ENCODE measurements around the gene LARP1. TPM values are rescaled to one million over a fixed set of nuclear protein-coding genes. Genes with fewer than 3 reads are reported as not detected.
A peak's percentile ranks its signal among the peaks of the same experiment; 100 is the strongest.

LARP1 gene
- total and polyA plus RNA-seq, 4 donors, result 26.0 to 74.1 (median 32.6) TPM

- TF ChIP-seq ATF3 (IDR thresholded peaks at IDR 0.05) (peak; percentile 82), HNF4A (conservative IDR thresholded peaks at IDR 0.05) (peak; percentile 24 to 53), YY1 (IDR thresholded peaks at IDR 0.05) (peak; percentile 74), GABPA (IDR thresholded peaks at IDR 0.05 in 1 of 2, conservative IDR thresholded peaks at IDR 0.05 in 1 of 2) (peak in 1 of 2 donors; percentile 51)
Observed at GRCh38 chr5:154754460-154755360, 467 bp upstream of the LARP1 start (continued).

- H3K9ac ChIP-seq (ENCODE audit: low read depth in 1 of 2, low read length in 2 of 2), result peak overlapping the region; percentile 86 to 92
- no peaks in the 10 kb centered on the region for H3K9me3 ChIP-seq (ENCODE audit: control insufficient read depth in 4 of 4, low read length in 3 of 4)
- DNase-seq (ENCODE audit: low spot score), result peak; percentile 73
- H3K27me3 ChIP-seq (ENCODE audit: control insufficient read depth in 4 of 4, insufficient read depth in 4 of 4, low read length in 3 of 4), result no peaks in the 10 kb centered on the region
- H3K27ac ChIP-seq (ENCODE audit: low read depth in 1 of 2, low read length in 2 of 2), result peak overlapping the region; percentile 94
- TF ChIP-seq SP1 (IDR thresholded peaks at IDR 0.05) (no peak), HNF4A (conservative IDR thresholded peaks at IDR 0.05) (no peak), FOXA1 (IDR thresholded peaks at IDR 0.05) (no peak)
- under 1% methylated on average over 72 of the region's 72 CpGs for WGBS
- no peaks in the 10 kb centered on the region for H3K36me3 ChIP-seq (ENCODE audit: control insufficient read depth in 4 of 4, insufficient read depth in 3 of 4, low read depth in 1 of 4, low read length in 3 of 4)
- H3K4me1 ChIP-seq (ENCODE audit: control insufficient read depth in 4 of 4, insufficient read depth in 4 of 4, low read length in 3 of 4), result peaks cover under 1 to 46% (median 27%) of the 10 kb centered on the region in 4 donors
- H3K4me3 ChIP-seq (ENCODE audit: low read depth in 1 of 3, low read length in 3 of 3), result peak overlapping the region; percentile 94 to 97 (median 97)
Observed at GRCh38 chr5:154756009-154756867, 1.1 kb downstream of the LARP1 start.

GRCh38 chr5:154756868-154757813 is 2.0 kb downstream of the LARP1 start:
- peak; percentile 68 for DNase-seq (ENCODE audit: low spot score)
- Histone ChIP-seq H3K9ac (ENCODE audit: low read depth in 1 of 2, low read length in 2 of 2) (peak overlapping the region; percentile 86 to 92), H3K4me1 (ENCODE audit: control insufficient read depth in 4 of 4, insufficient read depth in 4 of 4, low read length in 3 of 4) (peaks cover 2 to 50% (median 32%) of the 10 kb centered on the region in 4 donors), H3K27ac (ENCODE audit: low read depth in 1 of 2, low read length in 2 of 2) (peak overlapping the region; percentile 94), H3K27me3 (ENCODE audit: control insufficient read depth in 4 of 4, insufficient read depth in 4 of 4, low read length in 3 of 4) (no peaks in the 10 kb centered on the region), H3K4me3 (ENCODE audit: low read depth in 1 of 3, low read length in 3 of 3) (peak overlapping the region; percentile 94 to 97 (median 97)), H3K36me3 (ENCODE audit: control insufficient read depth in 4 of 4, insufficient read depth in 3 of 4, low read depth in 1 of 4, low read length in 3 of 4) (no peaks in the 10 kb centered on the region), H3K9me3 (ENCODE audit: control insufficient read depth in 4 of 4, low read length in 3 of 4) (no peaks in the 10 kb centered on the region)
- TF ChIP-seq GABPA (IDR thresholded peaks at IDR 0.05 in 1 of 2, conservative IDR thresholded peaks at IDR 0.05 in 1 of 2) (no peak), MAX (IDR thresholded peaks at IDR 0.05) (peak; percentile 36), JUND (IDR thresholded peaks at IDR 0.05) (no peak), ATF3 (IDR thresholded peaks at IDR 0.05) (no peak), REST (IDR thresholded peaks at IDR 0.05) (no peak), HNF4A (conservative IDR thresholded peaks at IDR 0.05) (no peak), FOXA1 (IDR thresholded peaks at IDR 0.05) (no peak), SP1 (IDR thresholded peaks at IDR 0.05) (no peak), RAD21 (IDR thresholded peaks at IDR 0.05) (peak in 1 of 2 donors; percentile 22), EGR1 (IDR thresholded peaks at IDR 0.05; ENCODE audit: low read depth in 2 of 2) (no peak), RXRA (IDR thresholded peaks at IDR 0.05) (no peak)
- WGBS, result 2% methylated on average over 73 of the region's 73 CpGs

Data from liver (tissue), 9 donors.